Tibial artery (tissue), 4 donors: ENCODE data around the gene EDNRB.

Source experiments
- DNase-seq, 2 donors: peaks; one replicate each; pipeline ENCODE4 v3.0.0-alpha.2; 2019
- H3K27ac ChIP-seq, 2 donors: fragments of 200-600 bp; sonication (generic) in 1 of 2; 1 replicate in 1 of 2; 2 replicates in 1 of 2; pipeline ENCODE4 v1.5.1; 2018 to 2019; ENCODE audit warnings: mild to moderate bottlenecking in 1 of 2
- H3K27me3 ChIP-seq, 2 donors: fragments of 200-600 bp; sonication (generic) in 1 of 2; one replicate each; pipeline versions ENCODE4 v1.5.1 to v1.6.0; 2016 to 2019
- H3K36me3 ChIP-seq, 3 donors: fragments of 200-600 bp; sonication (generic) in 2 of 3; one replicate each; pipeline ENCODE4 v1.5.1; 2016 to 2019; ENCODE audit warnings: mild to moderate bottlenecking in 2 of 3
- H3K4me1 ChIP-seq, 4 donors: fragments of 200-600 bp; sonication (generic) in 2 of 4; 1 replicate in 3 of 4; 2 replicates in 1 of 4; pipeline ENCODE4 v1.5.1; 2016 to 2019
- H3K4me3 ChIP-seq, 2 donors: fragments of 200-600 bp; sonication (generic) in 1 of 2; 1 replicate in 1 of 2; 2 replicates in 1 of 2; pipeline ENCODE4 v1.5.1; 2018 to 2019; ENCODE audit warnings: mild to moderate bottlenecking in 2 of 2
- H3K9me3 ChIP-seq, 3 donors: fragments of 200-600 bp; sonication (generic) in 1 of 3; one replicate each; pipeline ENCODE4 v1.5.1; 2016 to 2019
- intact Hi-C: fragments of 100-400 bp; cut with DNase I; formaldehyde crosslinking; loops from one replicate; pipeline ENCODE4 v1.15.0; 2023; ENCODE audit warnings: low total_unique reads
- TF ChIP-seq, protein P1 (sequence below), 2 experiments: fragments of 200-600 bp in 1 of 2; fragments of 450-650 bp in 1 of 2; IDR thresholded peaks; one replicate each; pipeline ENCODE4 v1.5.1; 2017 to 2019; ENCODE audit warnings: antibody characterized with exemption in 2 of 2, mild to moderate bottlenecking in 1 of 2, moderate library complexity in 1 of 2

EDNRB gene

GRCh38 chr13:77872995-77873394, 45.6 kb downstream of the EDNRB start:
- DNase-seq, result no peak
- H3K4me1 ChIP-seq, result no peaks in the 10 kb centered on the region
- intact Hi-C loops, result no loop called here
- H3K36me3 ChIP-seq, result no peaks in the 10 kb centered on the region
- no peaks in the 10 kb centered on the region for H3K27me3 ChIP-seq
- H3K4me3 ChIP-seq, result no peak overlapping the region
- H3K27ac ChIP-seq, result no peak overlapping the region
- TF ChIP-seq, protein P1, sequence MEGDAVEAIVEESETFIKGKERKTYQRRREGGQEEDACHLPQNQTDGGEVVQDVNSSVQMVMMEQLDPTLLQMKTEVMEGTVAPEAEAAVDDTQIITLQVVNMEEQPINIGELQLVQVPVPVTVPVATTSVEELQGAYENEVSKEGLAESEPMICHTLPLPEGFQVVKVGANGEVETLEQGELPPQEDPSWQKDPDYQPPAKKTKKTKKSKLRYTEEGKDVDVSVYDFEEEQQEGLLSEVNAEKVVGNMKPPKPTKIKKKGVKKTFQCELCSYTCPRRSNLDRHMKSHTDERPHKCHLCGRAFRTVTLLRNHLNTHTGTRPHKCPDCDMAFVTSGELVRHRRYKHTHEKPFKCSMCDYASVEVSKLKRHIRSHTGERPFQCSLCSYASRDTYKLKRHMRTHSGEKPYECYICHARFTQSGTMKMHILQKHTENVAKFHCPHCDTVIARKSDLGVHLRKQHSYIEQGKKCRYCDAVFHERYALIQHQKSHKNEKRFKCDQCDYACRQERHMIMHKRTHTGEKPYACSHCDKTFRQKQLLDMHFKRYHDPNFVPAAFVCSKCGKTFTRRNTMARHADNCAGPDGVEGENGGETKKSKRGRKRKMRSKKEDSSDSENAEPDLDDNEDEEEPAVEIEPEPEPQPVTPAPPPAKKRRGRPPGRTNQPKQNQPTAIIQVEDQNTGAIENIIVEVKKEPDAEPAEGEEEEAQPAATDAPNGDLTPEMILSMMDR (IDR thresholded peaks at IDR 0.05), result no peak
- peaks cover 0 to 5% (median 0%) of the 10 kb centered on the region in 3 donors for H3K9me3 ChIP-seq

DNA sequence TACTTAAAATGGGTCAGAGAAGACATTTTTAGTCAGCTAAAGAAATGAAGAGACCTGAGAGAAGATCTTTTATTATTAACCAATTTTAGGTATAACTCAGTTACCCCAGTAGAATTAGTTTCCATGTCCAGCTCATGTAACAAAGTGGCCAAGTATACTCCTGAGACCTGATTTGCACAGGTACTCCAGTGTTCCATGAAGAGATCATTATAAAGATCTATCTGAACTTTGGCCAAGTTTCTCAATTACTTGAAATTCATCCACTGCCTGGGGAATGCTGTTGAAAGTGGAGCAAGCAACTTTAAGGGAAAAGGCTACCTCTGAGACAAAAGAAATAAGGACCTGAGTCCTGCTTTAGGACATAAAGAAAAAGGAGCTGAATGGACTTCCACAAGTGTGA, 47.0 kb downstream of the EDNRB start:
- intact Hi-C loops, result no loop called here
- Histone ChIP-seq H3K27ac (no peak overlapping the region), H3K36me3 (no peaks in the 10 kb centered on the region), H3K4me3 (no peak overlapping the region), H3K27me3 (no peaks in the 10 kb centered on the region), H3K4me1 (no peaks in the 10 kb centered on the region), H3K9me3 (peaks cover 0 to 5% (median 0%) of the 10 kb centered on the region in 3 donors)
- no peak for DNase-seq
- TF ChIP-seq, protein P1 (IDR thresholded peaks at IDR 0.05), result no peak

GRCh38 chr13:77868717-77869116, 49.9 kb downstream of the EDNRB start:
- Histone ChIP-seq H3K4me3 (no peak overlapping the region), H3K36me3 (no peaks in the 10 kb centered on the region), H3K27ac (no peak overlapping the region), H3K27me3 (no peaks in the 10 kb centered on the region), H3K9me3 (peaks cover 0 to 5% (median 0%) of the 10 kb centered on the region in 3 donors), H3K4me1 (no peaks in the 10 kb centered on the region)
- TF ChIP-seq, protein P1 (IDR thresholded peaks at IDR 0.05), result no peak
- no peak for DNase-seq
- intact Hi-C loops, result no loop called here

GRCh38 chr13:77866971-77867370, 51.7 kb downstream of the EDNRB start:
- Histone ChIP-seq H3K4me3 (no peak overlapping the region), H3K27ac (no peak overlapping the region), H3K27me3 (no peaks in the 10 kb centered on the region), H3K4me1 (no peaks in the 10 kb centered on the region), H3K9me3 (peaks cover 0 to 5% (median 0%) of the 10 kb centered on the region in 3 donors), H3K36me3 (no peaks in the 10 kb centered on the region)
- no peak for DNase-seq
- TF ChIP-seq, protein P1 (IDR thresholded peaks at IDR 0.05), result no peak
- intact Hi-C loops, result no loop called here

DNA sequence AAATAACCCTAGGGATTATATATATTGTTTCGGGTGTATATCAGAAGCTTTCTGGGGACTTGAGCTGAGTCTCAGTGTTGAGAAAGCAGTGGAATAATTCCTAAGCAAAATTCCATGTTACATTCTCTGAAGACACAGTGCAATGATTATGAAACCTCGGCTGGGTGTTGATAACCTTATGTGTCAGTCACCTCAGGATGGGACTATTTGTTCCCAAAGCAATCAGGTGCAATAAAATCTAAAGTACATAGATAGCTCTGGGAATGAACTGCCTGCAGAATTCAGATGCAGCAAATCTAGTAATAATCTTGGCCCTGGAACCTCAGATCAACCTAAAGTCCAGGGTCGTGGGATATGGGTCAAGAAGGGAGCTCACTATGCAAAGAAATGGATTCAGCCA, 53.0 kb downstream of the EDNRB start:
- intact Hi-C loops, result no loop called here
- no peak overlapping the region for H3K4me3 ChIP-seq
- no peak for DNase-seq
- H3K36me3 ChIP-seq, result no peaks in the 10 kb centered on the region
- TF ChIP-seq, protein P1 (IDR thresholded peaks at IDR 0.05), result no peak
- H3K9me3 ChIP-seq, result peaks cover 0 to 5% (median 0%) of the 10 kb centered on the region in 3 donors
- no peaks in the 10 kb centered on the region for H3K27me3 ChIP-seq
- H3K27ac ChIP-seq, result no peak overlapping the region
- no peaks in the 10 kb centered on the region for H3K4me1 ChIP-seq

- H3K4me3 ChIP-seq, result no peak overlapping the region
- no peaks in the 10 kb centered on the region for H3K9me3 ChIP-seq
- no peak for DNase-seq
- no peaks in the 10 kb centered on the region for H3K36me3 ChIP-seq
- H3K4me1 ChIP-seq, result no peaks in the 10 kb centered on the region
- intact Hi-C loops, result no loop called here
- TF ChIP-seq, protein P1 (IDR thresholded peaks at IDR 0.05), result no peak
- H3K27me3 ChIP-seq, result no peaks in the 10 kb centered on the region
- H3K27ac ChIP-seq, result no peak overlapping the region
These were observed 55.5 kb downstream of the EDNRB start for GRCh38 chr13:77863144-77863543.
